AG08396 (cell line): ENCODE measurements around the gene PRKCE.
"Not testable (repeated sequence)": the region's sequence is repeated elsewhere in the genome, so short reads cannot be mapped to it uniquely, and the experiment has no call there.

ENCODE experiments used
- DNase-seq: peaks from one replicate; pipeline ENCODE4 v3.0.0; 2012; ENCODE audit warnings: low spot score, mixed read lengths

PRKCE gene

GRCh38 chr2:45699032-45699658 lies 47.7 kb downstream of the PRKCE start:
- peak; percentile 58 for DNase-seq

GRCh38 chr2:45700407-45701013 lies 49.0 kb downstream of the PRKCE start:
- DNase-seq, result no peak

- no peak for DNase-seq
Measured at GRCh38 chr2:45705233-45705632, 53.8 kb downstream of the PRKCE start.

- DNase-seq, result no peak
Measured at GRCh38 chr2:45706033-45706432, 54.6 kb downstream of the PRKCE start.

GRCh38 chr2:45707006-45707405 lies 55.5 kb downstream of the PRKCE start:
- DNase-seq, result no peak

GRCh38 chr2:45707661-45708060 lies 56.2 kb downstream of the PRKCE start:
- no peak for DNase-seq

GRCh38 chr2:45708501-45708900 lies 57.0 kb downstream of the PRKCE start:
- no peak for DNase-seq

GRCh38 chr2:45709137-45709536 lies 57.7 kb downstream of the PRKCE start:
- DNase-seq, result no peak

GRCh38 chr2:45710468-45710867 lies 59.0 kb downstream of the PRKCE start:
- no peak for DNase-seq

- no peak for DNase-seq
Measured at GRCh38 chr2:45711224-45711623, 59.7 kb downstream of the PRKCE start.

GRCh38 chr2:45712570-45712969 lies 61.1 kb downstream of the PRKCE start:
- DNase-seq, result no peak

- no peak for DNase-seq
Measured at GRCh38 chr2:45713136-45713535, 61.7 kb downstream of the PRKCE start.

GRCh38 chr2:45713591-45713990 lies 62.1 kb downstream of the PRKCE start:
- DNase-seq, result no peak

- DNase-seq, result no peak
Measured at GRCh38 chr2:45714679-45715078, 63.2 kb downstream of the PRKCE start.

GRCh38 chr2:45715601-45716379 lies 64.3 kb downstream of the PRKCE start:
- DNase-seq, result no peak

- not testable (repeated sequence) for DNase-seq
Measured at GRCh38 chr2:45716432-45716831, 65.0 kb downstream of the PRKCE start.

GRCh38 chr2:45716915-45717314 lies 65.4 kb downstream of the PRKCE start:
- DNase-seq, result no peak

GRCh38 chr2:45720210-45720609 lies 68.7 kb downstream of the PRKCE start:
- DNase-seq, result no peak

GRCh38 chr2:45721150-45721549 lies 69.7 kb downstream of the PRKCE start:
- DNase-seq, result no peak

- DNase-seq, result no peak
Measured at GRCh38 chr2:45722477-45722876, 71.0 kb downstream of the PRKCE start.

GRCh38 chr2:45723857-45724256 lies 72.4 kb downstream of the PRKCE start:
- DNase-seq, result no peak

- no peak for DNase-seq
Measured at GRCh38 chr2:45724335-45724734, 72.9 kb downstream of the PRKCE start.

- no peak for DNase-seq
Measured at GRCh38 chr2:45725731-45726130, 74.3 kb downstream of the PRKCE start.
